SK-N-SH (cell line): ENCODE results near the gene HEPACAM. TPM values are rescaled to one million over a fixed set of nuclear protein-coding genes. Genes with fewer than 3 reads are reported as not detected.

Source experiments
- CTCF ChIA-PET: fragments of 300-600, 350-600 bp; formaldehyde crosslinking; extraction: SDS; loops from one replicate; lab custom pipeline; 2021; lab: Yijun Ruan, JAX
- POLR2A ChIA-PET: fragments of 350-600 bp; sonication (Branson Sonifier 250); formaldehyde crosslinking; extraction: SDS; loops from one replicate; lab custom pipeline; 2020; ENCODE audit warnings: antibody characterized with exemption, inconsistent platforms; lab: Yijun Ruan, JAX
- DNase-seq: peaks from one replicate; pipeline ENCODE4 v3.0.0; 2012
- H2AFZ ChIP-seq: fragments of 200-600 bp; sonication (generic); 2 replicates; pipeline ENCODE4 v1.8.1; 2016; ENCODE audit warnings: antibody characterized with exemption, mild to moderate bottlenecking, low read depth
- H3F3A ChIP-seq: fragments of 200-600 bp; sonication (generic); replicated peaks from 2 replicates; pipeline ENCODE3; 2016; ENCODE audit warnings: antibody characterized with exemption, mild to moderate bottlenecking; ENCODE audit not compliant: insufficient read depth
- H3K27ac ChIP-seq, 2 experiments: fragments of 200-500 bp in 1 of 2; fragments of 200-600 bp in 1 of 2; sonication (Bioruptor generic) in 1 of 2; sonication (generic), shearing (Covaris generic) in 1 of 2; 2 replicates each; pipeline versions ENCODE4 v1.5.1 to v1.6.1; 2014 to 2016; ENCODE audit warnings: low read depth in 2 of 2, inconsistent platforms in 1 of 2, low read length in 1 of 2, mild to moderate bottlenecking in 1 of 2, mixed read lengths in 1 of 2
- H3K27me3 ChIP-seq: fragments of 200-600 bp; sonication (generic), shearing (Covaris generic); 2 replicates; pipeline ENCODE4 v1.6.1; 2016; ENCODE audit warnings: mixed run types; ENCODE audit not compliant: insufficient read depth
- H3K36me3 ChIP-seq, 2 experiments: fragments of 200-500 bp in 1 of 2; fragments of 200-600 bp in 1 of 2; sonication (Bioruptor generic) in 1 of 2; sonication (generic) in 1 of 2; replicated peaks in 1 of 2; 2 replicates each; pipeline versions ENCODE3 to v1.5.1; 2014 to 2016; ENCODE audit warnings: low read length in 1 of 2, mild to moderate bottlenecking in 1 of 2; ENCODE audit not compliant: insufficient read depth in 2 of 2, control insufficient read depth in 1 of 2
- H3K4me1 ChIP-seq, 2 experiments: fragments of 200-500 bp in 1 of 2; fragments of 200-600 bp in 1 of 2; sonication (Bioruptor generic) in 1 of 2; sonication (generic), shearing (Covaris generic) in 1 of 2; 2 replicates each; pipeline versions ENCODE4 v1.5.1 to v1.6.1; 2014 to 2016; ENCODE audit warnings: low read depth in 1 of 2, low read length in 1 of 2, mixed run types in 1 of 2; ENCODE audit not compliant: insufficient read depth in 2 of 2, control insufficient read depth in 1 of 2
- H3K4me2 ChIP-seq: fragments of 200-600 bp; sonication (generic), shearing (Covaris generic); 2 replicates; pipeline ENCODE4 v1.6.1; 2017; ENCODE audit warnings: mixed run types
- H3K4me3 ChIP-seq, 2 experiments: fragments of 200-500 bp in 1 of 2; fragments of 200-600 bp in 1 of 2; sonication (Bioruptor generic) in 1 of 2; sonication (generic), shearing (Covaris generic) in 1 of 2; 2 replicates each; pipeline versions ENCODE4 v1.5.1 to v1.8.1; 2014 to 2016; ENCODE audit warnings: low read depth in 2 of 2, inconsistent platforms in 1 of 2, low read length in 1 of 2, mild to moderate bottlenecking in 1 of 2, mixed read lengths in 1 of 2, moderate library complexity in 1 of 2
- H3K79me2 ChIP-seq: fragments of 200-600 bp; sonication (generic); 2 replicates; pipeline ENCODE4 v1.8.1; 2017; ENCODE audit warnings: mild to moderate bottlenecking; ENCODE audit not compliant: insufficient read depth
- H3K9ac ChIP-seq: fragments of 200-600 bp; sonication (generic); 2 replicates; pipeline ENCODE4 v1.6.1; 2017; ENCODE audit warnings: mixed run types
- H3K9me2 ChIP-seq: fragments of 200-600 bp; sonication (generic); 2 replicates; pipeline ENCODE4 v1.6.1; 2017; ENCODE audit warnings: mixed run types
- H3K9me3 ChIP-seq: fragments of 200-600 bp; sonication (generic); 2 replicates; pipeline ENCODE4 v1.6.1; 2017; ENCODE audit warnings: mixed run types, mild to moderate bottlenecking, moderate library complexity
- H4K20me1 ChIP-seq: fragments of 200-600 bp; sonication (generic); 2 replicates; pipeline ENCODE4 v1.6.1; 2017; ENCODE audit warnings: mild to moderate bottlenecking, mixed run types; ENCODE audit not compliant: insufficient read depth
- CHD2 ChIP-seq: fragments of 150-350 bp; IDR thresholded peaks from 2 replicates; pipeline ENCODE4 v1.6.1; 2018; ENCODE audit warnings: low read length; ENCODE audit not compliant: partially characterized antibody
- EP300 ChIP-seq, 2 experiments: IDR thresholded peaks; 2 replicates each; pipeline versions ENCODE4 v1.4.0 to v1.6.1; 2012; ENCODE audit warnings: borderline replicate concordance in 1 of 2, low read depth in 1 of 2, low read length in 1 of 2
- EZH2phosphoT487 ChIP-seq: fragments of 200-600 bp; sonication (generic); IDR thresholded peaks from 2 replicates; pipeline ENCODE4 v1.6.1; 2017; ENCODE audit warnings: low read depth, mixed run types, mild to moderate bottlenecking, antibody characterized with exemption, moderate library complexity, borderline replicate concordance
- FOSL2 ChIP-seq: IDR thresholded peaks from 2 replicates; pipeline ENCODE4 v1.4.0; 2012; ENCODE audit warnings: low read depth, mild to moderate bottlenecking, moderate library complexity, borderline replicate concordance
- FOXJ3 ChIP-seq: sonication (generic); formaldehyde crosslinking; IDR thresholded peaks from 2 replicates; pipeline ENCODE4 v1.5.1; 2020; ENCODE audit warnings: mild to moderate bottlenecking, missing genetic modification reagents
- FOXM1 ChIP-seq: IDR thresholded peaks from 2 replicates; pipeline ENCODE4 v1.4.0; 2012; ENCODE audit warnings: low read depth, mild to moderate bottlenecking
- GABPA ChIP-seq: IDR thresholded peaks from 2 replicates; pipeline ENCODE4 v1.4.0; 2012; ENCODE audit warnings: low read depth, mild to moderate bottlenecking
- JUND ChIP-seq: IDR thresholded peaks from 2 replicates; pipeline ENCODE4 v1.4.0; 2012
- MXI1 ChIP-seq: IDR thresholded peaks from 2 replicates; pipeline ENCODE4 v1.6.1; 2012; ENCODE audit warnings: mild to moderate bottlenecking, low read depth, low read length, improper control_type of control experiment
- NFIC ChIP-seq: IDR thresholded peaks from 2 replicates; pipeline ENCODE4 v1.4.0; 2012; ENCODE audit warnings: borderline replicate concordance
- NRF1 ChIP-seq: IDR thresholded peaks from 2 replicates; pipeline ENCODE4 v1.6.1; 2012; ENCODE audit warnings: low read depth, mild to moderate bottlenecking, low read length
- PBX3 ChIP-seq: IDR thresholded peaks from 2 replicates; pipeline ENCODE4; 2012
- POLR2AphosphoS5 ChIP-seq: IDR thresholded peaks from 2 replicates; pipeline ENCODE4 v1.6.1; 2012; ENCODE audit warnings: low read depth, low read length
- RCOR1 ChIP-seq: fragments of 150-350 bp; IDR thresholded peaks from 2 replicates; pipeline ENCODE4 v1.6.1; 2017; ENCODE audit warnings: antibody characterized with exemption, low read length
- REST ChIP-seq: IDR thresholded peaks from 2 replicates; pipeline ENCODE4 v1.6.1; 2012; ENCODE audit warnings: mild to moderate bottlenecking, low read depth, low read length, moderate library complexity
- RXRA ChIP-seq: IDR thresholded peaks from 2 replicates; pipeline ENCODE4 v1.4.0; 2012; ENCODE audit warnings: low read depth, mild to moderate bottlenecking, borderline replicate concordance
- SIN3A ChIP-seq: IDR thresholded peaks from 2 replicates; pipeline ENCODE4 v1.6.1; 2012; ENCODE audit warnings: low read depth, mild to moderate bottlenecking, low read length, moderate library complexity, borderline replicate concordance
- SMC3 ChIP-seq: IDR thresholded peaks from 2 replicates; pipeline ENCODE4 v1.6.1; 2012; ENCODE audit warnings: low read depth, low read length, improper control_type of control experiment
- TAF1 ChIP-seq: IDR thresholded peaks from 2 replicates; pipeline ENCODE4 v1.6.1; 2012; ENCODE audit warnings: low read depth, mild to moderate bottlenecking, low read length, moderate library complexity, borderline replicate concordance
- TEAD4 ChIP-seq: IDR thresholded peaks from 2 replicates; pipeline ENCODE4 v1.4.0; 2012; ENCODE audit warnings: mild to moderate bottlenecking, borderline replicate concordance; ENCODE audit not compliant: insufficient read depth
- USF1 ChIP-seq: IDR thresholded peaks from 2 replicates; pipeline ENCODE4 v1.4.0; 2012; ENCODE audit warnings: low read depth, borderline replicate concordance
- USF2 ChIP-seq: fragments of 150-350 bp; IDR thresholded peaks from 2 replicates; pipeline ENCODE4 v1.6.1; 2017; ENCODE audit warnings: antibody characterized with exemption, low read length, low read depth, borderline replicate concordance
- YY1 ChIP-seq: IDR thresholded peaks from 2 replicates; pipeline ENCODE4 v1.4.0; 2012; ENCODE audit warnings: low read depth, mild to moderate bottlenecking
- ZBTB33 ChIP-seq: IDR thresholded peaks from 2 replicates; pipeline ENCODE4 v1.4.0; 2012; ENCODE audit warnings: low read depth, borderline replicate concordance
- WGBS: methylation state at CpG from one replicate; pipeline ENCODE4 v1.1.6; 2017; ENCODE audit warnings: low lambda C conversion rate; 5-methylcytosine and 5-hydroxymethylcytosine counted together
- polyA plus RNA-seq, 3 experiments: library from polyadenylated mRNA; depleted of rRNA; stranded (reverse); fragments of >200 nt; gene quantifications; 2 replicates each; pipeline ENCODE4 v1.2.3, GENCODE V29; 2012

Gene HEPACAM
- polyA plus RNA-seq, 1 of the 3 experiments (the other 2 are of a cell fraction) = not detected

- no peaks in the 10 kb centered on the region for H3K9me2 ChIP-seq
- 20% methylated on average over 10 of the region's 82 CpGs for WGBS
- no peak overlapping the region for H3K9ac ChIP-seq
- peak overlapping the region; percentile 26 to 42; a peak in 3 of 4 replicates for H3K4me3 ChIP-seq
- H3K27me3 ChIP-seq = no peaks in the 10 kb centered on the region
- DNase-seq = peak; percentile 94
- no peak overlapping the region for H3K27ac ChIP-seq
- H4K20me1 ChIP-seq = no peaks in the 10 kb centered on the region
- peak overlapping the region; percentile 88 for H2AFZ ChIP-seq
- ChIA-PET POLR2A (interaction anchor here (0.6 to 1.5 kb wide), 2 partner anchors 30 to 45 kb away, joined by 3 to 8 read pairs; no protein-coding TSS in a partner anchor), CTCF (interaction anchor here (0.5 to 1.2 kb wide), 4 partner anchors 15 to 150 kb away, joined by 3 to 4 read pairs (median 3); partner anchors contain the start of gene HEPACAM)
- no peaks in the 10 kb centered on the region for H3K79me2 ChIP-seq
- H3F3A ChIP-seq = no peaks in the 10 kb centered on the region
- H3K4me2 ChIP-seq = peak overlapping the region; percentile 65
- H3K36me3 ChIP-seq = no peaks in the 10 kb centered on the region
- H3K9me3 ChIP-seq = no peaks in the 10 kb centered on the region
- H3K4me1 ChIP-seq = peaks cover 0 to 3% of the 10 kb centered on the region in 2 experiments; a peak in 1 of 4 replicates
- TF ChIP-seq MXI1 = 0 out of 2 replicates have a peak, but pooled peaks have one; percentile 20
- no peak for TF ChIP-seq EP300 (IDR thresholded peaks at IDR 0.05; ENCODE audit: borderline replicate concordance in 1 of 2, low read depth in 1 of 2, low read length in 1 of 2)
- TF ChIP-seq EZH2phosphoT487 = no peak
- no peak for TF ChIP-seq TEAD4
- TF ChIP-seq NRF1 = peak; percentile 8; the same call in 1 of the 2 replicates
- TF ChIP-seq GABPA = peak; percentile 49
- TF ChIP-seq TAF1 = 0 out of 2 replicates have a peak, but pooled peaks have one; percentile 13
- TF ChIP-seq FOXM1 = no peak
- TF ChIP-seq ZBTB33 = no peak
- no peak for TF ChIP-seq CHD2
- TF ChIP-seq RXRA = no peak
- no peak for TF ChIP-seq JUND
- TF ChIP-seq SMC3 = no peak
- TF ChIP-seq PBX3 = no peak
- TF ChIP-seq NFIC = no peak
- no peak for TF ChIP-seq FOXJ3 (CRISPR knock-in tag)
- TF ChIP-seq POLR2AphosphoS5 = no peak
- TF ChIP-seq USF1 = no peak
- TF ChIP-seq USF2 = no peak
- no peak for TF ChIP-seq FOSL2
- TF ChIP-seq SIN3A = no peak
- no peak for TF ChIP-seq YY1
- no peak for TF ChIP-seq REST
- TF ChIP-seq RCOR1 = no peak
Measured at GRCh38 chr11:124920870-124921609, 14.8 kb downstream of the HEPACAM start.
